ENCODE measurements around the gene PLAC1. TPM values are rescaled to one million over a fixed set of nuclear protein-coding genes. Genes with fewer than 3 reads are reported as not detected.

PLAC1 gene
- total RNA-seq, 1 experiment from 2014 or later: 2.8 TPM

DNA sequence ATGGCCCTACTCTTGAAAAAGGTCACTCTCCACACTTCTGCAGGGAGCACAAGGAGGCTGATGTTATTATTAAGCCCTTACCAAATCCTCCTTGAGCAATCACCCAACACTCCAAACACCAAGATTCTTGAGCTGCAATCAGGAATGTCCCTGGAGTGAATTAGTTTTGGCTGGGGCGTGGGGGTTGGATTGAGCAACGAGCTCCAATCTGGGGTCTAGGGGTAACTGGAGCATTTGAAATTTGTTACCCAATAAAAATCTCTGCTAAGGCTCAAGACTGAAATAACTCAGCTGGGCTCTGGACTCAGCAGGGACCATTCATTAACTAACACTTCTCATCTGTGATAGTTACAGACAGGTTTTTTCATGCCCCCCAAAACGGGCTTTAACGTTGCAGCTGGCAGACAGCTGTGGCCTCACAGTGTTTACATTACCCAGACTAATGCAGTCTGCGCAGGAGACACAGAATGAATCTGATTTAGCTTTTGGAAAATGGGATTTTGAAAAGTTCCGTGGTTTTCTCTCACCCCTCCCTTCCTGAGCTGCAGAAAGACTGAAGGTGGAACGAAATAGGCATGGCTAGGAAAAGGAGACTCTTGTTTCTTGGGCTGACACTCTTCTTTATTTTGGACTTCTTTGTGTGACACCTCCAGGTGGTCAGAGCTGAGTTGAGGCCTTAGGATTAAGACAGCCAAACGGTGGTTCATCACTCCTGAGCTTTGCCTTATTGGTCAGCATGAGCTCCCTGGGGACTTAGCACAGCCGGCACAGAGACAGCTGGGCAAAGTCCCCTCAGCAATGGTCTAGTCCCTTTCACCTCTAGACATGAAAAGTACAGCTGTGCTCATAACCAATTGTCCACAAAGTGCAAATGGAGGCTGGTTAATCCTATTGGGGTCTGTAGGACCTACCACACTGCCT is 26.6 kb downstream of the PLAC1 start:
- no peak for DNase-seq (ENCODE audit: low spot score)

DNA sequence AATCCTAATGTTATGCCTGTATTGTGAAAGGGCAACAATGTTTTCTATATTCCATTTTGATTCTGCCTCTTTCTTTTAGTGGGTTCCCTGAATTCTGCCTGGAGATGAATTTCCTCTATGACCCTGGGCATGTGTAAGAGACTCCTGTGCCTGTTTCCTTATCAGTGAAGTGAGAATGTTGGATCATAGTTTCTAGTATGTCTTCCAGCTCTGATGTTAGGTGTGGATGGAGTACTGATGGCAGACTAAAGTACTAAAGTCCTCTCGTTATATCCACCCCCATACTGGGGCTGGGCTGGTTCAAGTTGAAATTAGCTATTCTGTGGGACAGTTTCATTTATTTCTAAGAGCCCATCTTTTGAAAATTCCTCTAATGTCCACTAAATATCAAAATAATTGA is 29.6 kb downstream of the PLAC1 start:
- DNase-seq (ENCODE audit: low spot score): no peak

GRCh38 chrX:134626434-134626833 is 31.8 kb downstream of the PLAC1 start:
- DNase-seq (ENCODE audit: low spot score): no peak

- DNase-seq (ENCODE audit: low spot score): no peak
These were observed 33.0 kb downstream of the PLAC1 start for GRCh38 chrX:134625315-134625718.

DNA sequence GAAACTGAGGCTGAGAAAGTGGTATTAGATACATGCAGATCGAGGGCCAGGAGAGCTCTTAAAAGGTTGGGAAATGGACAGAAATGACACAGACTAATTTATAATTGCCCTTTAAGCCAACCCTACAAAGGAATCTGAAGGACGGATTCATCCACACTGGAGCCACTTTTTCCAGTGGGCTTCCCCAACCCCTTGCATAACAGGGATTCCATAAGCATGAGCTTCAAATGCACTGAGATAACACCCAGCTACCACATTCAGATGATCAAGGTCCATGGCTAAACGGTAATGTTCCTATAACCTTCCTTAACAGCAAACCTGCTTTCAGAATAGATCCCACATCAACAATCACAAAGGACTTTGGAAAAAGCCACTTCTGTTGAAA is 34.2 kb downstream of the PLAC1 start:
- no peak for DNase-seq (ENCODE audit: low spot score)

DNA sequence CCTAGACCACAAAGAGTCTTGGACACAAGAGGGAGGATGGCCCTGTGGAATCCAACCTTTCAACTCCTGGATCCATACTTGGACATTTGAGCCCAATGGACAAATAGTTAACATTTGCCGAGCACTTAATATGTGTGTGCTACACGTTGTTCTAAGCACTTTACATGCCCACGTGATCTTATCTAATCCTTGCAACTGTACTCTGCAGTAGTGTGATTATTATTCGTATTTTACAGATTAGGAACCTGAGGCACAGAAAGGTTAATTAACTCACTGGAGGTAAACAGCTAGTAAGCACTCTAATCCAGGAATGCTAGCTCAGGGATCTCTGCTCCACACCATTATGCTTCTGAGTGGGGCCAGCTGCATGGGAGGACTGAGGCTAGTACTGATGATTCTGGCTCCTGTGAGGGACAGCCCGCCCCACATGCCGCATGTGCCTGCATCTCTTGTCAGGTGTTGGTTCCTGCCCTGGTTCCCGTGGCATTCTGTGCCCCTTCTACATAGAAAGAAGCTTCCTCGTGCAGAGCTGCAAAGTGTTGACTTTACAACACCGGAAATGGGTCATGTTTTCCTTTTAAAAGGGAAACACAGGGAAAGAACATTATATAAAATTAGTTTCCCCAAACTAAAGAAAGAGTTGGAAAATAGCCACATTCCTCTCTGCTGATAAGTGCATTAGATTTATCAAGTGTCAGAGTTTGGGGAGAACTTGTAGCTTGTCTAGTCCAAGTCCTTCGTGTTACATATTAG is 34.8 kb downstream of the PLAC1 start:
- DNase-seq (ENCODE audit: low spot score): no peak

DNA sequence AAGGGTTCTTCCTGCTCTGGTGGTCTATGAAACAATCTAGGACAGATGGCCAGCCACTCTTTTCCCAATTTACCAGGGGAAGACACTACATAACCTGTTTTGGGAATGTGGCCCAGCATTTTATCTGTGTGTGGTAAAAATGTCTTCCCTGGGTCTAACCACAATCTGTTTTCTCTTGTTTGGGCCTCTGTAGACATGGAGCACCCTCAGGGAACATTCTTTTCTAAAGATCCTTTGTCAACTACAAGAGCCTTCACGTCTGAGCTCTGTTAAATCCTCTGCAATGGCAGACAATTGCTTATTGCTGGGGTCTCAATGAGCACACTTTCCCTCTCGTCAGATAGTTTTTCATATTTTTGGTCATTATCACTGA is 35.5 kb downstream of the PLAC1 start:
- no peak for DNase-seq (ENCODE audit: low spot score)

- peak; percentile 73 for DNase-seq (ENCODE audit: low spot score)
These were observed 36.0 kb downstream of the PLAC1 start for GRCh38 chrX:134622056-134622812.

- DNase-seq (ENCODE audit: low spot score): no peak
These were observed 38.4 kb downstream of the PLAC1 start for GRCh38 chrX:134619838-134620237.

- no peak for DNase-seq (ENCODE audit: low spot score)
These were observed 44.9 kb downstream of the PLAC1 start for GRCh38 chrX:134613396-134613795.

- DNase-seq (ENCODE audit: low spot score): no peak
These were observed 50.1 kb downstream of the PLAC1 start for GRCh38 chrX:134608153-134608552.

DNA sequence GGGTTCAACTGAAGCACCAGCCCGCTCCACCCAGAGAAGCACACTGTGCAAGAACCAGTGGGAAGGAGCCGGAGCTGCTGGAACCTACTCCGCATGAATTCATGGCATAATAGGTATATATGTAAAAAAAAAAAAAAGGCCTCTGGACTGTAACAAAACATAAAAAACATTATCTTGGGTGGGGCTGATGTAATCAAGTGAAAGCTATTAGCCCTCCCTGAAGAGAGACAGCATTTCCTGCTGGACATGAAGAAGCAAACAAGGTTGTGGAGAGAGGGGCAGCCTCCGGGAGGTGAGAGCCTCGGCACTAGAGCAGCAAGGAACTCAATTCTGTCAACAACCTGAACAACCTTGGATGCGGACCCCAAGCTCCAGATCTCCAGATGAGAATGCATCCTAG is 50.7 kb downstream of the PLAC1 start:
- no peak for DNase-seq (ENCODE audit: low spot score)

GRCh38 chrX:134604701-134605311 is 53.5 kb downstream of the PLAC1 start:
- no peak for DNase-seq (ENCODE audit: low spot score)

GRCh38 chrX:134603806-134604700 is 54.2 kb downstream of the PLAC1 start:
- DNase-seq (ENCODE audit: low spot score): peak; percentile 60

GRCh38 chrX:134602410-134602809 is 55.9 kb downstream of the PLAC1 start:
- no peak for DNase-seq (ENCODE audit: low spot score)

DNA sequence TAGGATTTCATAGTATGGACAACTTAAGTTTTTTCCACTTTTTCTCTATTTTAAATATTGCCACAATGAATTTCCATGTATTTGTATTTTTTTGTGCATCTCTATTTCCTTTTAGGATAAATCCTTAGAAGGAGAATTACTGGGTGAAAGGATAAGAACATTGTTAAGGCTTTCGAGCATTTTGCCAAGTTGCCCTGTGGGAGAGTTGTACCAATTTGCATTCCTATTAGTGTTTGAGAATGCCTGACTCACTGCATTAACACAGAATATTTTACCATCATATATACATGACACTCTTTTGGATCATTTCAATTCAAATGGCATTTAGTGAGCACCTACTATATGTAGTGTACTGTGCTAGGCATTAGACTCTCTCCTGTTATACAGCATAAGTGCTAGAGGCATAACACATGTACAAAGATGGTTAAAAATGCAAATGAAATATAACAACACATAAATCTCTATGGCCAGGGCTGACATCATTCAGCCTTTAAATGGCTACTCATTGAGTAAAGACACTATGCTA is 57.0 kb downstream of the PLAC1 start:
- no peak for DNase-seq (ENCODE audit: low spot score)

DNA sequence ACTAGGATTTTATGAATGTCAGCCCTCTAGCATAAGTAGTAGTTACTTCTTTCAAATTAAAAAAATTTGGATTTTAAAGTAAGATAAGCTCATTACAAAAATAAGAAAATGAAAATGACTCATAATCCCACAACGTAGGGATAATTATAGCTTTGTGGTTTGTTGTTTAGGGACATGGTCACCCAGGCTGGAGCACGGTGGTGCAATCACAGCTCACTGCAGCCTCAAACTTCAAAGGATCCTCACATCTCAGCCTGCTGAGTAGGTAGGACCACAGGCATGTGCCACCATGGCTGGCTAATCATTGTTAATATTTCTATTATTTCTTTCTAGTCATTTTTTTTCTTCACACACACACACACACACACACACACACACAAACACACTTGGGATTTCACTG is 57.6 kb downstream of the PLAC1 start:
- DNase-seq (ENCODE audit: low spot score): no peak

GRCh38 chrX:134599184-134599914 is 58.9 kb downstream of the PLAC1 start:
- no peak for DNase-seq (ENCODE audit: low spot score)

DNA sequence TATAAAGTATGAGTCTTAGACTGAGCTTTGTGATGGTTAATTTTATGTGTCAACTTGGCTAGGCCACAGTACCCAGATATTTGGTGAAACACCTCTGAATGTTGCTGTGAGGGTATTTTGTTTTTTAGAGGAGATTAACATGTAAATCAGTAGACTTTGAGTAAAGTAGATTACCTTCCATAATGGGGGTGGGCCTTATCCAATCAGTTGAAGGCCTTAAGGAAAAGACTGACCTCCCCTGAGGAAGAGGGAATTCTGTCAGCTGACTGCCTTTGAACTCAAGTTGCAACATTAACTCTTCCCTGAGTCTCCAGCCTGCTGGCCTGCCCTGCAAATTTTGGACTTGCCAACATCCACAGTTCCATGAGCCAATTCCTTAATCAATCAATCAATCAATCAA is 66.0 kb downstream of the PLAC1 start:
- no peak for DNase-seq (ENCODE audit: low spot score)

DNA sequence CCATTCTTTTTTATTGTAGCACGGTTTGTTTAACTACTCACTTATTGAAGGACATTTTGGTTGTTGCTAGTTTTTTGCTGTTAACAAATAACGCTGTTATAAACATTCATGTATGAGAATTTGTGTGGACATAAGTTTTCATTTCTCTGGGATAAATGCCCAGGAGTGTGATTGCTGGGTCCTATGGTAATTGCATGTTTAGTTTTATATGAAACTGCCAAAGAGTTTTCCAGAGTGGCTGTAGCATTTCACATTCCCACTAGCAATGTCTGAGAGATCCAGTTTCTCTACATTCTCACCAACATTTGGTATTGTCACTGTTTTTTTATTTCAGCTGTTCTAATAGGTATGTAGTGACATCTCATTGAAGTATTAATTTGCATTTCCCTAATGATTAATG is 66.8 kb downstream of the PLAC1 start:
- DNase-seq (ENCODE audit: low spot score): no peak
